Measurements from ENCODE around the gene KIF6. TPM values are rescaled to one million over a fixed set of nuclear protein-coding genes. Genes with fewer than 3 reads are reported as not detected.

The KIF6 gene
- total RNA-seq, 4 donors from 2014 or later: under 0.01 to 0.34 (median 0.19) TPM; not detected in 1

DNA sequence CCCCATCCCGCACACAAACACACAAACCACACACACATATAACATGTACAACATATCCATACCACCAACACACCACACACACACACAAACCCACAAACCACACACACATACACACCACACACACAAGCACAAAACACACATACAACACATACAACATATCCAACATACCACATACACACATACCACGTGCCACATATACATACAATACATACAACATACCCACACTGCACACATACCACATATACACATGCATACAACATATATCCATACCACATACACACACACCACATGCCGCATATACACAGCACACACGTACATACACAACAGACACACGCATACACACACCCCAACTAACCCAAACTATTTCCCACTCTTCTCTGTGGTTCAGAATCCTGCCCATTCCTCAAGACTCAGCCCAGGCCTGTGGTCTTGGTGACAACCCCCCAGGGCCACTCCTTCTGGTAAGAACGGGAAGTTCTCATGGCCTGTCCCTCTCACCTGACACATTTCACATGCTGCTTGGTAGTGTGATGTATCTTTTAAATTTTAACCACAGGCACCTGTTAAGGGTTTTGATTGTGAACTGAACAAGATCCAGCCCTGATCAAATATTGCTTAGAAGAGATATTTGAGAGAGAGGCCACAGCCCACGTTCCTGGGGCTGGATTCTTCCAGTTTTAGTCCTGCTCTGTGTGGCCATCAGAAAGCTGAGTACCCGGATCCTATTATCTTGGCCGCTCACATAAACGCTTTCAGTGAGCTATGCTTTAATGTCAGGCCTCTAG, 346.8 kb downstream of the KIF6 start:
- no peak for TF ChIP-seq CTCF (IDR thresholded peaks at IDR 0.05; ENCODE audit: low read depth)

DNA sequence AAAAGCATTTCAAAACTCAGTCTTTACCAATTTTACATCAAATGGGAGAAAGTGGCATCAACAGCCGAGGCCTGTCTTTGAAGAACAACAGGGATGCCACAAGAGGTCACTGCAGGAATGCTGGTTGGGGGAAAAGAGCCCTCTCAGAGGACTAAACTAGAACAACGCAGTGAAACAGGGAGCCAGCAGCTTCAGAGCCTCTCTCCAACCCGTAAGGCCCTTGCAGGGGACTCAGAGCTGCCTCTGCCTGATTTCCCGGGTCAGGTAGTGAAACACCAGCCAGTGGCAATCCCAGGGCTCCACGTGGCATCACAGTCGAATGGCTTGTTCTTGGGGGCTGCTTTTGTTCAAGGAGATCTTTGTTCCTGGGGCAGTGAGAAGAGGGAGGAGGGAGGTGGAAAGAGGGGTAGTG, 347.7 kb downstream of the KIF6 start:
- no peak for TF ChIP-seq CTCF (IDR thresholded peaks at IDR 0.05; ENCODE audit: low read depth)

DNA sequence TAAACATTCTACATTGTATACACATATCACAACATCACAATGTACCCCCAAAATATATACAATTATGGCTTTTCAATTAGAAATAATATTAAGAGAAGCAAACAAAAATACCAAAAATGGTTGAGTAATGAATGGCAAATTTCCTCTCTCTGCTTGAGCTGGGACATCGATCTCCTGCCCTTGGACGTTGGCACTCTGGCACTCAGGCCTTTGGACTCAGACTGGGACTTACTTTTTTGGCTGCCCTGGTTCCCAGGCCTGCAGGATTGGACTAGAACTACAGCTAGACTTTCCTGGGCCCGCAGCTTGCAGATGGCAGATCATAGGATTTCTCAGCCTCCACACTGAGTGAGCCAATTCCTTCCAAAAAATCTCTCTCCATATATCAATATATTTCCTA, 349.8 kb downstream of the KIF6 start:
- TF ChIP-seq CTCF (IDR thresholded peaks at IDR 0.05; ENCODE audit: low read depth): no peak

DNA sequence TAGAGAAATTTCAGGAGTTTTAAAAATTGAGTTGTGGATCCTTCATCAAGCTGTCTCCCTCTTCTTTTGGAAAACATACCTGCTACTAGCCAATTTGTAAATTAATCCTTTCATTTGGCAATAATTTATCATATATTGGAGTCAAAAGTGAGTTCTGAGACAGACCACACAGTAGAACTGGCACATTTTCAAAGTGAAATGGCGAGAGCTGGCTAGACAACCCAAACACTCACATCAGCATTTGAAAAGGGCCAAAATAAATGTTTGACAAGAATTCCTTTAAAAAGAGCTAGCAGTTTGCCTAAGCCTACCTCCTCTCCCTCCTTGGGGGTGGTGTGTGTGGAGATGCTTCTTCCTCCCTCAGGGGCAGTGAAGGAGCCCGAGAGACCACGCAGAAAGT, 354.8 kb downstream of the KIF6 start:
- no peak for TF ChIP-seq CTCF (IDR thresholded peaks at IDR 0.05; ENCODE audit: low read depth)

- TF ChIP-seq CTCF (IDR thresholded peaks at IDR 0.05; ENCODE audit: low read depth): no peak
These were observed 355.2 kb downstream of the KIF6 start for GRCh38 chr6:39369987-39370386.

DNA sequence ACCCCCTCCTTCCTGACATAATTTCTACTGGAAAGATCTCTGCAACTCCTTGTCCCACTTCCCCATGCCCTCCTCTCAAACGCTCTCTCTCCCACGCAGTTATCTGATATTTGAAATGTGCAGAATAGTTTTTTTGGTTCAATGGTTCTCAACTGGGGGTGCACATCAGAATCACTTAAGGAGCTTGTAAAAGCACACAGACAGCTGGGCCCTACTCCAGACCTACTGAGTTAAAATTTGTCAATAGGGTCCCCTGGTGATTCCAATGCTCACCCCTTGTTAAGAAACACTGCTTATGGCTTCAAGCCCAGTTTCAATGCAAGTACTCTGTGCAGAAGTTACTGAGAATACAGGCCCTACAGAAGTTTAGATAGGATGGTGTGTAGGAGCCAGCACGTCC, 357.5 kb downstream of the KIF6 start:
- no peak for TF ChIP-seq CTCF (IDR thresholded peaks at IDR 0.05; ENCODE audit: low read depth)

DNA sequence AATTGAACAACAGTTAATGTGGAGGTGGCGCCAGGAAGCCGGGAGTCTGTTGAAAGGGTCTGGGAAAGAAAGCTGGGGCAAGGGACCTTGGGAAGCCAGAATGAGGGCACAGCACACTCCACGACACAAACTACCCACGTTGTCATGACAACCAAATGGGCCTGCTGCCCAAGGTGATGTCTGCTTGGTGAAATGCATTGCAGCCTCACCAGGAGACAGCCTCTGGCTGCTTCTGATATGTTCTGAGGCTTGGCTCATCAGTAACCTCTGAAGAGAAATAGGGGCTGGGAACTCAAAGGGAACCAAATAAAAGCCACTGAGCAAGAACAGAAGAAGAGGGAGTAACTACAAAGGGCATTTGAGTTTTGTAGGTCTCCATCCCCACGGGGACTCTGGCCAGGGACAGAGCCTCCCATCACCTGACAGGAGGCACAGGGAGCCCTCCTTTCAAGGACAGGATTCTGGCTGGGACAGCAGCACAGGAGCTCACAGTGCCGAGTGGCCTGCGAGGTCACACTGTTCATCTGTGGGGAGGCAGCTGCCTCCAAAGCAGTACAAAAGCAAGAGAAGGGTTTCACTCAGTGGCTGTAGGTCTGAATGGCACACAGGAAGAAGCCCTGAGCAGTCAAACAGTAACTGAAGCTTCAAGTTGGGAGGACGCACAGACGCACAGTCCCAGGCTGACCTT, 358.1 kb downstream of the KIF6 start:
- no peak for TF ChIP-seq CTCF (IDR thresholded peaks at IDR 0.05; ENCODE audit: low read depth)
